ENCODE results near the gene CEP95. TPM values are rescaled to one million over a fixed set of nuclear protein-coding genes. Genes with fewer than 3 reads are reported as not detected.

CEP95 gene
- polyA plus RNA-seq, 2 of the 4 experiments (the other 2 are of a cell fraction): 30.0 to 73.0 TPM

GRCh38 chr17:64515419-64515818 lies 8.6 kb downstream of the CEP95 start:
- POLR2A ChIA-PET: interaction anchor here (2.2 kb wide), 1 partner anchor 9 kb away, joined by 17 read pairs; the partner anchor contains the start of genes CEP95 and DDX5
- CTCF ChIA-PET: interaction anchor here (0.9 to 3.1 kb wide), 7 partner anchors 8 to 126 kb away, joined by 3 to 16 read pairs (median 4); partner anchors contain the start of genes CEP95 and DDX5
- TF ChIP-seq SMC3 (IDR thresholded peaks at IDR 0.05): no peak
- no peak for TF ChIP-seq CEBPB (IDR thresholded peaks at IDR 0.05)
- no peak for TF ChIP-seq MAZ (IDR thresholded peaks at IDR 0.05; ENCODE audit: borderline replicate concordance, low read depth, low read length)
- no peak for TF ChIP-seq HOXB13 (CRISPR knock-in tag; IDR thresholded peaks at IDR 0.05; ENCODE audit: low read depth)
- TF ChIP-seq EHMT2 (IDR thresholded peaks at IDR 0.05; ENCODE audit: low read depth): no peak
- no peak for TF ChIP-seq SREBF2 (IDR thresholded peaks at IDR 0.05)
- no peak for TF ChIP-seq ESRRA (IDR thresholded peaks at IDR 0.05; ENCODE audit: borderline replicate concordance, low read length)
- TF ChIP-seq EP300 (IDR thresholded peaks at IDR 0.05): no peak
- no peak for TF ChIP-seq CHD4 (IDR thresholded peaks at IDR 0.05; ENCODE audit: borderline replicate concordance)
- no peak for TF ChIP-seq MYC (IDR thresholded peaks at IDR 0.05; ENCODE audit: borderline replicate concordance, low read length)
- no peak for TF ChIP-seq RARB (CRISPR knock-in tag; IDR thresholded peaks at IDR 0.05)
- TF ChIP-seq CHD2 (IDR thresholded peaks at IDR 0.05; ENCODE audit: low read length, partially characterized antibody): no peak
- TF ChIP-seq HOXA7 (CRISPR knock-in tag; IDR thresholded peaks at IDR 0.05): no peak
- TF ChIP-seq KDM1A (IDR thresholded peaks at IDR 0.05; ENCODE audit: low read depth): no peak
- TF ChIP-seq BCL3 (IDR thresholded peaks at IDR 0.05): no peak
- TF ChIP-seq CTCF (IDR thresholded peaks at IDR 0.05): no peak
- DNase-seq (ENCODE audit: low read depth in 1 of 2, low spot score in 1 of 2) (no peak), FAIRE-seq (no peak), ATAC-seq (peak in 1 of 2 experiments; percentile 28; a peak in 3 of 6 replicates)
- Histone ChIP-seq H3K4me3 (no peak overlapping the region), H3K4me2 (no peak overlapping the region), H3K4me1 (no peaks in the 10 kb centered on the region), H3K9me3 (no peaks in the 10 kb centered on the region), H3K27ac (no peak overlapping the region)
- 95% methylated on average over 2 of the region's 2 CpGs for WGBS (ENCODE audit: missing lambda C conversion rate)

- DNase-seq (ENCODE audit: low read depth in 1 of 2, low spot score in 1 of 2): no peak
- ChIA-PET POLR2A (interaction anchor here (2.2 kb wide), 1 partner anchor 10 kb away, joined by 17 read pairs; the partner anchor contains the start of genes CEP95 and DDX5), CTCF (interaction anchor here (0.6 to 3.1 kb wide), 8 partner anchors 8 to 175 kb away, joined by 3 to 16 read pairs (median 4); partner anchors contain the start of genes CEP95 and DDX5)
- WGBS (ENCODE audit: missing lambda C conversion rate): 100% methylated on average over 1 of the region's 1 CpG
- H3K9me3 ChIP-seq: no peaks in the 10 kb centered on the region
- no peak for FAIRE-seq
- H3K4me2 ChIP-seq: no peak overlapping the region
- TF ChIP-seq HOXB5 (CRISPR knock-in tag; IDR thresholded peaks at IDR 0.05): no peak
- TF ChIP-seq NFE2L2 (conservative IDR thresholded peaks at IDR 0.05; ENCODE audit: low read length): no peak
- TF ChIP-seq CHD2 (IDR thresholded peaks at IDR 0.05; ENCODE audit: low read length, partially characterized antibody): no peak
- no peak for TF ChIP-seq BCL3 (IDR thresholded peaks at IDR 0.05)
- no peak for TF ChIP-seq PHF8 (IDR thresholded peaks at IDR 0.05; ENCODE audit: borderline replicate concordance, low read depth)
- H3K4me3 ChIP-seq: no peak overlapping the region
- ATAC-seq: peak in 1 of 2 experiments; percentile 32; a peak in 2 of 6 replicates
- no peak overlapping the region for H3K27ac ChIP-seq
- no peaks in the 10 kb centered on the region for H3K4me1 ChIP-seq
These were observed 9.1 kb downstream of the CEP95 start for GRCh38 chr17:64515829-64516228.

Data from A549 (cell line).